ELF-1 (cell line): ENCODE data around the gene PAK1.
A peak's percentile ranks its signal among the peaks of the same experiment; 100 is the strongest.

Experiments
- DNase-seq: peaks from one replicate; pipeline ENCODE4 v3.0.0-alpha.2; 2016; ENCODE audit warnings: low read depth, low spot score

Gene PAK1

GRCh38 chr11:77372726-77373125, 101.2 kb downstream of the PAK1 start:
- DNase-seq = no peak

GRCh38 chr11:77371646-77372045, 102.2 kb downstream of the PAK1 start:
- no peak for DNase-seq

DNA sequence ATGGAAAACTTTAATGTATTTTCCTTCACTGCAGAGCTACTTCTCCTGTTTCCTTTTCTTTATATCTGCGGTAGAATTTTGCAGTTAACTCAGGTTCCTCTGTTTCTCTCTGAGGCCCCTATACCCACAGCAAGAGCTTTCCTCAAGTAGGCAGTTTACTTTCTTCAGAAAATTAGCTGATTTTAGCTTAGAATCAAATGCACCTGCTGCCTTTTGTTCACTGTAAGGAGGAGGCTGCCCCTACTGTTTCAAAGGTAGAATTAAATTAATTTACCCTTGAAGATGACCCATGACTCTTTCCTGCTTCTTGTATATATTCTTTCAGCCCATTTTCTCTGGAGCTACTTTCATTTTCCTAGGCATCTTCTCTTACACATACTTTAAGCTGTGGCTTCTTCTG, 103.7 kb downstream of the PAK1 start:
- DNase-seq = no peak

DNA sequence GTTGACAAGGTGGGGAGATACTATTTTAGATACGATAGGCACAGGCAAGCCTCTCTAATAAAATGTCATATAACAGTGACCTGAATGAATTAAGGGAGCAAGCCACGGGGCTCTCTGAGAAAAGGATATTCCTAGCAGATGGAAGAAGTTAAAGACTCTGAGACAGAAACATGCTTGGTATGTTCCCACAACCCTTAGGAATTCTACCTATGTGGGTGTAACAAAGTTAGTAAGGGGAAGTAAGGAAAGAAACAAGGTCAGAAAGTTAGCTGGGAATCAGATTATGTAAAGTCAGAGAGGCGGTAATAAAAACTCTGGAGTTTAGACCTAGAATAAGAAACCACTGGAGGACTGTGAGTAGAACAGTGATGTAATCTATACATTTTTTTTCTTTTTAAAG, 112.7 kb downstream of the PAK1 start:
- peak; percentile 4 for DNase-seq

GRCh38 chr11:77359481-77359880, 114.4 kb downstream of the PAK1 start:
- DNase-seq = no peak

DNA sequence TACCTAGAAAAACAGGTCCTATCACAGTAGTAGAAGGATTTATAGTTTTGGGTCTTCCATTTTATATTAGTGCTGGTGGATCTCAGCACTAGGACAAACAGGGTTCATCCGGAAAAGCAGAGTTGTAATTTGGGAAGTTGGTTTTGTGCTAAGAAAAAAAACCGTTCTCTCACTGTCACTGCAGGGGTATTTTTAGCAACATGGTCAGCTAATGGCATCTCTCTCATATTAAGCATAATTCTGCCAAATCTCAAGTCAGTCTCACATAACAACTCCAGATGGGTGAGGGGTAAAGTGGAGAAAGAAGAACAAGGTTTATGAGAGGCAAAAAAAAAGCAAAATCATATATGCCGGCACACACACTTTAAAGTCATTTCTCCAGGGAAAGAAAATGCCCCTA, 120.8 kb downstream of the PAK1 start:
- no peak for DNase-seq

DNA sequence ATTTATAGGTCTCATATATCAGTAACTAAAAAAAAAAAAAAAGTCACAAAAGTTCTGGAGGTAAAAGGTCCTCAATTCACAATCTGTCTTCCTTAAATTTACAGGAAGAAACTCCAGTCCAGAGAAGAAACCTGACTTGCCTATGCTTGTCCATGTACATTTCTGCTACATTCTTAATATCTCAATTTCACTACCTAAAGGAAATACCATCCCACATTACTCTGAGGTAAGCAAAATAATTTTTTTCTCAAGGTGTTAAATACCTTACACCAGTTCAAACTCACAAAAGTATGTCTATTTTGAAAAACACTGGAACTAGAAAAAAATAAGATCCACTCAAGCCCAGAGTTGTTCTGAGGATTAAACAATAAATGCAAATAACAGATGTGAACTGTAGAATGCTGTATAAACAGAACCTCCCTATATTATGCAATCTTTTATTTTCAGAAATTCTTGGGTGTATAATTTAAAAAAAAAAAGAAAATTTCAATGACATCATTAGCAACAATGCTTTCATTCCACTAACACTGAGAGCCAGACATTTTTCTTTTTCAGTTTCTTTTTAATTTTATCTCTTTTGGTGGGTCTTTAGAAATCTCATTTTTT, 122.5 kb downstream of the PAK1 start:
- DNase-seq = no peak

DNA sequence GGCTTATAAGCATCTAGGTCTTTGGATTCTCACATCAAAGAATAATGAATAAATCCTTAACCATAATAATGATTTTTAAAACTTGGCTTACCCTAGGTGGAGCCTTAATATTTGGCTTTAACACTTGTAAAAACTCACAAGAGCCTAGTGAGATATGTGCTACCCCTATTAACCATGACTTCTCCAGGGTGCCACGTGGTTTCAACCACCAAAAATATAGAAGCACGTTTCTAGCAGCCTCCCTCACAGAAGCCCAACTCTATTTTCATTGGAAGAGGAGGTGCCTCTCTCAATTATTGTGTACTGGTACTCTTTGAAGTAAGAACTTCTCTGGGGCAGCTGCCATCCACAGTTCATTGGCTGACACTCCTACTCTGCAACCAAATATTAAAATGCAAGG, 125.9 kb downstream of the PAK1 start:
- no peak for DNase-seq

DNA sequence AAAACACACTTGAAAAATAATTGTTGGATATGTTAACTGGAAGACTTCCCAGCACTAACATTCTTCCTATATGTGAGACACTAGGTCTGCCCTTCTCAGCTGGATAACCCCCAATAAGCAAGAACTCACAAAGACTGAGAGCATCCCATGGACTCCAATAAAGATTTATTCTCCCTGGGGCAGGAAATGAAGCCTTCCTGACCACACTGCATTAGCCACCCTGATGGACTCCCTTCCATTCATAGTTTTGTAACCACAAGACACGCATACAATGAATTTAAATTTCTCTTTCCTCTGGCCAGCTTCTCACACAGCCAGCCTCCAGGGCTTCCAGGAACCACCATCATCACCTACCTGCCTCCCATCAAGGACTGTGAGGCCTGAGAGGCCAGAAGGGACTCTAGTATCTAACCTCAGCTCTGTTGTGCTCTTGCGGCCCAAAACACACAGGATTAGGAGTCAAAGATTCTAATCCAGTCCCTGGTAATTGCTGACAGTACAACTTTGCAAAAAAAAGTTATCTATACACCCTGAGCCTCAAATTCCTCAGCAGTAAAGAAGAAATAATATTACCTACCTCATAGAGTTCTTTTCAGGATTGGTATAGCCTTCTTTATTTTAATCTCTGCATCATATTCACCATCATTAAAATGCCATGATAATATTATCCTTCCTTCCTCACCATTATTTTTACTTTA, 126.8 kb downstream of the PAK1 start:
- DNase-seq = no peak

DNA sequence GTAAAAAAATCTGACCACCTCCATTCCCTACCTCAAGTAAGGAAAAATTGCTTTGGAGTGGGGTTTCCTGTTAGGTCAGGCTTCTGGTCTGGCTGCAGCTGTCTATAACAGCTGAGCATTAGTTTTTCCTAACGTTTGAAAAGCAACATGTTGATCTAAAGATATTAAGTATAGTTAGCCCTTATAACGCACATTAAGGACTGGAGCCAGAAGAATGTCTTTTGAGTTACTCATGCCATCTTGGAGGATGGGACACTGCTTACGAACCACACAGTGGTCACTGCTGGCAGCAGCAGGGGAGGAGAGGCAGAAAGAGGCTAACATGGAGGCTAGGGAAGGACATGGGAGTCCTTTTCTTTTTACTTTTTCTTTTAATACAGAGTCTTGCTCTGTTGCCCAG, 128.3 kb downstream of the PAK1 start:
- no peak for DNase-seq

- DNase-seq = no peak
These were observed 133.4 kb downstream of the PAK1 start for GRCh38 chr11:77340501-77340900.

GRCh38 chr11:77332259-77332658, 141.6 kb downstream of the PAK1 start:
- no peak for DNase-seq

DNA sequence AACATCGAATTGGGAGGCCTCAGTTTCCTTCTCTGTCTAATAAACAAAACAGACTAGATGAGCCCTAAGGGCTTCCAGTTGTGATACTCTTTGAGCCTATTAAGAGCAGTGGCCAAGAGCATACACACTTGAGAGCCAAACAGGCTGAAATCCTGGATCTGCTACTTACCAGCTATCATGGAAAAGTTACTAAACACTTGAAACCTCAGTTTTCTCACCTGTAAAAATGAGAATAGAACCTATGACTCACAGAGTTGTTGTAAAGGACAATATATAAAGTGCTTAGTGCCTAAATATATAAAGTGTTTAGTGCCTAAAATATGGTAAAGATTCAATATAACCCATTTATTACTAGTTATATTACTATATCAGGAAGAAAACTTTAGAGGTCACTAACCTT, 148.7 kb downstream of the PAK1 start:
- no peak for DNase-seq

GRCh38 chr11:77324508-77324907, 149.4 kb downstream of the PAK1 start:
- no peak for DNase-seq

GRCh38 chr11:77322926-77323590, 150.8 kb downstream of the PAK1 start:
- no peak for DNase-seq

GRCh38 chr11:77322506-77322905, 151.4 kb downstream of the PAK1 start:
- DNase-seq = no peak

- no peak for DNase-seq
These were observed 153.5 kb downstream of the PAK1 start for GRCh38 chr11:77320351-77320750.

GRCh38 chr11:77318600-77318999, 155.3 kb downstream of the PAK1 start:
- no peak for DNase-seq

- no peak for DNase-seq
These were observed 157.1 kb downstream of the PAK1 start for GRCh38 chr11:77316733-77317342.

GRCh38 chr11:77312107-77312506, 161.8 kb downstream of the PAK1 start:
- no peak for DNase-seq

DNA sequence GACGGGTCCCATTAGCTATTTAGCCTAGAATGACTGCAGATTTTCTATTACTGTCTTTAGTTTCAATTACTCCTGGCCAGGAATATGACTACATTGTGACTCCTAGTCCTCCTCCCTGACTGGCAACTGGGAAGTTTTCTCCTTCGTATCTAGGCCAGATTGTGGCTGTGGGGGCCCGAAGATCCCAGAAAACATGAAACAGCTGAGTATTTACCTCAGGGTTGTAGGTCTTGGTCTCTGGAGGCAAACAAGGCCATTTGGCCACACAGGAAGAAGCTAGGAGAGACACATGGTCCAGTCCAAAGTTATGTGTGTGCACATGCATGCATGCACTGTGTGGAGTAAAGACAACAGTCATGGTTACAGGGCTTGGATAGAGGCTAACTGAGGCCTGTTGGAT, 162.2 kb downstream of the PAK1 start:
- no peak for DNase-seq

DNA sequence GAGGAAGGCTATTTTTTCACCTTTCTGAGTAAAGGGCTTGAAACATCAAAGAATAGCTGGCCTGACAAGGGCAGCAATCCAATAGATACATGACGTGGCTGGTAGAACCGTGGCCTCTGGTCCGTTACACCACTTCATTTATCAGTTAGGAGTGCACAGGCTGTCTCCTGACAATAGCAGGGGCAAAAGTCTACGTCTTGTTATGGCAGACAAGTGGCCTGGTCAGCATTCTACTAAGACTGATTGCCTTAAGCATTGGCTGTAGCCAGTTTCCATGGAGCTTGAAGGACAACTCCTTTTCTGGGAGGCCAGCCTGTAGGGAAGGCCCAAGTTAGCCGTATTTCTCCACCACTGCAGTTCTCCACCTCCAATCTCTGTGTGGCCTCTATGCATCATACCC, 163.2 kb downstream of the PAK1 start:
- no peak for DNase-seq
